ENCODE measurements around the gene ZNF22.

ZNF22 gene

DNA sequence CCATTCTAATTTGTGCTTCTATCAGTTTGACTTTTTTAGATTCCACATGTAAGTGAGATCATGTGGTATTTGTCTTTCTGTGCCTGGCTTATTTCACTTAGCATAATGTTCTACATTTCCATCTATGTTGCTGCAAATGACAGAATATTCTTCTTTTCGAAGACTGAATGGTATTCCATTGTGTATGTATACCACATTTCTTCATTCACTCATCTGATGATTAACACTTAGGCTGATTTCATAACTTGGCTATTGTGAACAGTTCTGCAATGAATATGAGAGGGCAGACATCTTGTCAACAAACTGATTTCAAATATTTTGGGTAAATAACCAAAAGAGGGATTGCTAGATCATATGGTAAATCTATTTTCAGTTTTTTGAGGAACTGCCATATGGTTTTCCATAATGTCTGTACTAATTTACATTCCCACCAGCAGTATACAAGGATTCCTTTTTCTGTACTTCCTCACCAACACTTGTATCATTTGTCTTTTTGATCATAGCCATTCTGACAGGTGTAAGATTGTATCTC is 52.9 kb downstream of the ZNF22 start:
- no peak for FAIRE-seq
- DNase-seq (ENCODE audit: insufficient read length): no peak
- TF ChIP-seq POLR2AphosphoS5 (IDR thresholded peaks at IDR 0.05; ENCODE audit: low read depth, low read length) (no peak), POLR2A (IDR thresholded peaks at IDR 0.05; ENCODE audit: low read depth, low read length) (no peak), TAF1 (IDR thresholded peaks at IDR 0.05; ENCODE audit: borderline replicate concordance, low read depth, low read length) (no peak)

All from GM12892 (cell line).